Measurements from ENCODE around the gene NAA15.
"Not testable (repeated sequence)": the region's sequence is repeated elsewhere in the genome, so short reads cannot be mapped to it uniquely, and the experiment has no call there.

NAA15 gene

DNA sequence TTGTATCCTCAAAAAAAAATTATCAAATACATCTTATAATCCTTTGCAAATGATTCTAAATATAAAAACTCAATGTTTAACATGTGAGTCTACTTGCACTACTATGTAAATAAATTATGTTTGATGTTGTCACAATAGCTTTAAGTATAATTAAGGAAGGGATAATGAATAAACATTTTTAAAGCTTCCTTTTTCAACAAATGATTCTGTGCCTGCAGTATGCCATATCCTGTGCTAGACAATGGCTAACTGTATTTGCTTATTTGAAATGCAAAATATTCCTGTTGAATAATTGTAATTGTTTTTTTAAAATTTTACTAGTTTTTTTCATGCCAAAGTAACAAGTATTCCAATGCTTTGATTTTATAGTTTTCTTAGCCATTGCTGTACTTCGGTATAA is 60.0 kb downstream of the NAA15 start:
- DNase-seq (ENCODE audit: low spot score) = no peak

- DNase-seq (ENCODE audit: low spot score) = no peak
Measured at GRCh38 chr4:139367421-139368090, 66.3 kb downstream of the NAA15 start.

GRCh38 chr4:139368998-139369397 is 67.7 kb downstream of the NAA15 start:
- no peak for DNase-seq (ENCODE audit: low spot score)

DNA sequence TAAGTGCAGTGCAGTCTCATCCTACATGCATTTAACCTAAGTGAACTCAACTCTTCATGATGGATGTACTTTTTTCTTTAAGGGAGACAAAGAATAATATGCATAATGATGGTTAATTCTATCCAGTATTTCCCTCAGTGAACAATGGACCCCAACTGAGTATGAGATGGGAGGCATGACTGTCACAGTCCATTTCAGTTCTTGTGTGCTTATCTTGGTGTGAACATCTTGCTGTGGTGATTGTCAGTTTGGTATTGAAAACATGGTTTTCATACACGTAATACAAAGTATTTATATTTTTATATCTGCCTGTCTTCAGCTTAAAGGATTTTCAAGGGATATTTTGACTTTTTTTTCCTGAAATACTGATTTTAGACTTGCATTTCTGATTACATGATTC is 72.9 kb downstream of the NAA15 start:
- no peak for DNase-seq (ENCODE audit: low spot score)

GRCh38 chr4:139386421-139386820 is 85.1 kb downstream of the NAA15 start:
- no peak for DNase-seq (ENCODE audit: low spot score)

DNA sequence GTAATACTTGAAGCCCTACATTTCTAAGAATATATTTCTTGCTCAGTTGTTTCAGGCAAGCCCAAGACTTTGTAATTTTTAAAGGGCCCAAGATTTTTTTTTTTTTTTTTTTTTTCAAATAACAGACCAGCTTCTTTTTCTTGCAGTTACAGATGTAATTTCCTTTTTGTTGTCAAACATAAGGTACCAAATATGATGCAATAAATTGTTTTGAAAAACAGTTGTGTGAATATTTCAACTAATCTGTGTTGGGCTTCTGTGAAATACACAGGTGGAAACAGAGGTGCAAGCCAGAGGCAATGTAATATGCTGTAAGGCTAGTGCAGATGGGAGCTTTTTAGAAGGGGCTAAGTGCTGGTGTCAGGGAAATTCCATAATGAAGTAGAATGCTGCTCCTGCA is 87.8 kb downstream of the NAA15 start:
- no peak for DNase-seq (ENCODE audit: low spot score)

DNA sequence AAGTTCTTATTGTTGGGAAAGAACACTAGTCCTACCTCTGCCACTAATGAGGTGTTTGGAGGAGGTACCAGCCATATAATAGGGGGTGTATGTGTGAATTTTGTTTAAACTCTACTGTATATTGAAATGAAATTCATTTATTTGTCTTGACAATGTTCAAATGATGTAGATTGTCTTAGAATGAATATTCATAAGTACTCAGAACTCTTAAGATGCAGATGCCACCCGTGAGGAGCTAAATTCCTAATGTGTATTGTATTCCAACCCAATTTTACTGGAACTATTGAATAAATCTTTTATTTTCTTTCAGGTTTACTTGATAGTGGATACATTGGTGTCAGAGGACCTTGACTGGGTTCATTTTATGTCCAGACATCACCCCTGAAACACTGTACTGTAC is 88.7 kb downstream of the NAA15 start:
- DNase-seq (ENCODE audit: low spot score) = no peak

GRCh38 chr4:139391731-139392130 is 90.4 kb downstream of the NAA15 start:
- no peak for DNase-seq (ENCODE audit: low spot score)

- no peak for DNase-seq (ENCODE audit: low spot score)
Measured at GRCh38 chr4:139392797-139393196, 91.5 kb downstream of the NAA15 start.

DNA sequence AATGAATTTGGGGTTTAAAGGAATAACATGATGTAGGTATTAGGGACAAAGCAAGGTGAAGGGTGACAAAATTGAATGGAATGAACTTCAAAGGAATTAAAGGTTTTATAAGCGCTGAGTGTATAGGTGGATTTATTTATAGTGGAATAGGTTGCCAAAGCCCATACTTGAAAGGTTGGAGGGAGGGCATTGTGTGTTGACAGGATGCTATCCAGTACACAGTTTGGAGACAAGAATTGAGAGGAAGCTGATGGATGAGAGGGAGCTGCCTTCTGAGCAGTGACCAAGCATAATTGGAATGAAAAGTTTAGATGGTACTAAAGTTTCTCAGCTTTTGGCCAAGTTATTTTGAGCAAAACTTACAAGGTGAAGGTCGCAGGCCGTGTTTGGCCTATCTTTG is 100.1 kb downstream of the NAA15 start:
- no peak for DNase-seq (ENCODE audit: low spot score)

- DNase-seq (ENCODE audit: low spot score) = no peak
Measured at GRCh38 chr4:139402436-139402835, 101.1 kb downstream of the NAA15 start.

GRCh38 chr4:139403462-139403861 is 102.2 kb downstream of the NAA15 start:
- DNase-seq (ENCODE audit: low spot score) = no peak

DNA sequence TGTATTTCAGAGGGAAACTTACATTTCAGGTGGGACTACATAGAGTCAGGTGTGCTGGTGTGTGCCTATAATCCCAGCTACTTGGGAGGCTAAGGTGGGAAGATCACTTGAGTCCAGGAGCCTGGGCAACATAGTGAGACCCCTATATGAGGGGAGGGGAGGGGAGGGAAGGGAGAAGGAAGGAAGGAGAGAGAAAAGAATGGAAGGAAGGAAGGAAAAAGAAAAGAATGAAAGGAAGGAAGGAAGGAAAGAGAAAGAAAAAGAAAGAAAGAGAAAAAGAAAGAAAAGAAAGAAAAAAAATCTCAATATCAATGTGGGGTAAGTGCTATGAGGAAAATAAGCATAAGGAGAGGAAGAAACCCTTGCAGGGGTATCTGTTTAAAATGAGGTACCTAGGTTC is 109.0 kb downstream of the NAA15 start:
- DNase-seq (ENCODE audit: low spot score) = no peak

- not testable (repeated sequence) for DNase-seq (ENCODE audit: low spot score)
Measured at GRCh38 chr4:139414671-139415210, 113.4 kb downstream of the NAA15 start.

DNA sequence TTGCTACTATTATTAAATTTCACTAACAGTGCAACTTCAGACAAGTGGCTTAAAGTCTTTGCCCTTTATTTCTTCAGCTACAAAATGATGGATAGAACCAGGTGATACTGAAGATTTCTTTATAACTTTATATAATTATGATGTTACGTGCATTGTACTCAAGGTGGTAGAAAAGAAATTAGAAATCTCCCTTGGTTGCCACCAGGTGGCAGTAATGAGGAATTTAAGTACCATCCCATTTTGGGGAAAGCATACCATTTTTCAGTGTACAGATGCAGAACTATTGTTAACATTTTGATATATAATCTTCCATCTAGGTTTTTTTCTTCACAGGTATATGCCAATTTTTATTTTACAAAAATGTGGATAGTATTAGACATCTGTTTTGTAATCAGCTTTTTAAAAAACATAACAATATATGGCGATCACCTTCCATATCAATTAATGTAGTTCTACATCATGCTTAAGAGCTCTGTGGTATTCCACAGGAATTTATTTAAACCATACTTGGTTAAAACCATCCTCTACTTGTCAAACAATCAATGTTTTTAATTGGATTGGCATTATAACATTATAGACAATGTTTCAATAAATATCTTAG is 114.9 kb downstream of the NAA15 start:
- DNase-seq (ENCODE audit: low spot score) = no peak

DNA sequence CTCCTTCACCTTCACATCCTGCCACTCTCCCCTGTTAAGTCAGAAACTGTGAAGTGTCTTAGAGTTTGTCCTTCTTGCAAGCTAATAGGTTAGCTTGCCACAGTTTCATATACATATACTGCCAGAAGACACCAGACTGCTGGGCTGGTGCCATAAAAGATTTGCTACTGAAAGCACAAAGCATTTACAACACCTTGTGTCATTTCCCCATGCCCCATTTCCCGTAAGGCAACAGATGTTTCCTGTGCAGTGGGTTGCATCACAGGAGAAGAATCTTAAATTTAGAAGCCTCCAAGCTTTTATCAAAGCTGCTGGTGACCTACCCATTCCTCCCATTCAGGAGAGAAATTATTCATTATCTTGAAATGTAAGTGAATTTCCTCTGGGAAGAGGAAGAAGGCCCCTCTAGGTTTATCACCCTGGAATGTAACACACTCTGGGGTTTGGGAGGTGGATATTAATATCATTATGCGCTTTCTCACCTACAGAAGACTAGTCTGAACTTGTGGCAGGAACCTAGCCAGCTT is 118.1 kb downstream of the NAA15 start:
- DNase-seq (ENCODE audit: low spot score) = no peak

GRCh38 chr4:139420652-139421051 is 119.3 kb downstream of the NAA15 start:
- DNase-seq (ENCODE audit: low spot score) = no peak

DNA sequence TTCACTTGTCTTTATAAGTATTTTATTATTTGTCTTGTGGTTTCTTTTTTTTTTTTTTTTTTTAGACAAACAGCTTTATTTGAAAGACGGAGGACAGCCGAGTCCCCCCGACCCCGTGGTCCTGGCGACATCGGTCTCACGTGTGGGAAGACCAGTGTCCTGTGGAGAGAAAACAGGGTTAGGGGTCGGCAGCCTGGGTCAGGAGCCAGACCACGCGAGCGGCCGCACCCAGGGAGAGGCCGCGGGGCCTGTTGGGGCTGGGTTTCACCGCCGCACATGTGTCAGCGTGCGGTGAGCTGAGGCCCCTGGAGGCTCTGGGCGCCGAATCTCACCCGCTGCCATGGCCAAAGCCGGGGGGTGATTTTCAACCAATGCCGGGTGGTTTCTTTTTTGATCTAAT is 134.8 kb downstream of the NAA15 start:
- no peak for DNase-seq (ENCODE audit: low spot score)

DNA sequence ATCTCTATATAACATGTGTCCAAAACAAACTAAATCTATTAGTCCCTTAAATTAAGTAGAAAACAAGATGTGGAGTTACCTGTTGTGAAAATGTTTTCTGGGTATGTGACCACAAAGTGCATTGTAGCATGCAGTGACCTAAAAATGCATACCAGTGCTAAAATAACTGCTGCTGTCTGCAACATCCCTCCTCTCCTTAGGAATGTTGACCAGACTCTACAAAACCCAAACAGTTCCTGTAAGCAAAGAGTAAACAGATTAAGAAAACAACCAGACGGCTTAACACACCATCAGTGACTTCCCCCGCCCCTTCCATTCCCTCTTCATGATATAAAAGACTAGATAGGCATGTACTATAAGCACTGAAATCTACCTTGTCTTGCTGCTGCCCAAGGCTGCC is 136.8 kb downstream of the NAA15 start:
- no peak for DNase-seq (ENCODE audit: low spot score)

DNA sequence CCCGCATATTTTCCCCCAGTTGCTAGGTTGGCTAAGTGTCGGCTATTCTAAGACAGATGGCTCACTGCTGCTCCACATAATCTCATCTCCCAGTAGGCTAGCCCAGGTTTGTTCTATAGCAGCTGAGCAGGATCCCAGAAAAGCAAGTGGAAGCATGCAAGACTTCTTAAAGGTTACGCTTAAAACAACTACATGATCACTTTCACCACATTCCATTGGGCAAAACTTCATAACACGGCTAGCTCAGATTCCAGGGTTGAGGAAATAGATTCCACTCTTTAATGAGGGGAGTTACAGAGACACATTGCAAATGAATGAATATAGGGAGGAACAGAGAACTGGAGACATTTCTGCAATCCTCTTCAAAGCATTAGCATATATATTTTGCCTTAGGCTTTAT is 139.7 kb downstream of the NAA15 start:
- DNase-seq (ENCODE audit: low spot score) = no peak

DNA sequence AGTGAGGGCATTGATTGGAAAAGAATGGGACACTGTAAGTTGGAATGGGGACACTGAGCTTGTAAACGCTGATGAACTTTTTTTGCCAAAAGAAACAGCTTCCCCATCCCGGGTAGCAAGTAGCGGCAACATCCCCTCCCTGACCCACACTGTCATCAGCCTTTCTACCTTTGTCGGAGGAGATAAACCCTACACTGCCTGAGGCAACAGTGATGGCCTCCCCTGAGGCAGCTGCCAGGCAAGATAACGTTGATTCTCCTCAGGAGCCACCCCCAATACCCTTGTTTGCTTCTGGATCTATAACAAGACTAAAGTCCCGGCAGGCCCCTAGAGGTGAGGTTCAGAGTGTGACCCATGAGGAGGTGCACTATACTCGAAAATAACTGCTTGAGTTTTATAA is 142.4 kb downstream of the NAA15 start:
- DNase-seq (ENCODE audit: low spot score) = no peak

DNA sequence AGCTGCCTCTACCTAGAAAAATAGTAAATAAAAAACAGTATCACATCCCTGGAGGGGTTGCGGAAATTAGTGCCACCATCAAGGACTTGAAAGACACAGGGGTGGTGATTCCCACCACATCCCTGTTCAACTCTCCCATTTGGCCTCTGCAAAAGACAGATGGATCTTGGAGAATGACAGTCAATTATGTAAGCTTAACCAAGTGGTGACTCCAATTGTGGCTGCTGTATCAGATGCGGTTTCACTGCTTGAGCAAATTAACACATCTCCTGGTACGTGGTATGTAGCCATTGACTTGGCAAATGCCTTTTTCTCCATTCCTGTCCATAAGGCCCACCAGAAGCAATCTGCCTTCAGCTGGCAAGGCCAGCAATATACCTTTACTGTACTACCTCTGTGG is 143.6 kb downstream of the NAA15 start:
- not testable (repeated sequence) for DNase-seq (ENCODE audit: low spot score)

DNA sequence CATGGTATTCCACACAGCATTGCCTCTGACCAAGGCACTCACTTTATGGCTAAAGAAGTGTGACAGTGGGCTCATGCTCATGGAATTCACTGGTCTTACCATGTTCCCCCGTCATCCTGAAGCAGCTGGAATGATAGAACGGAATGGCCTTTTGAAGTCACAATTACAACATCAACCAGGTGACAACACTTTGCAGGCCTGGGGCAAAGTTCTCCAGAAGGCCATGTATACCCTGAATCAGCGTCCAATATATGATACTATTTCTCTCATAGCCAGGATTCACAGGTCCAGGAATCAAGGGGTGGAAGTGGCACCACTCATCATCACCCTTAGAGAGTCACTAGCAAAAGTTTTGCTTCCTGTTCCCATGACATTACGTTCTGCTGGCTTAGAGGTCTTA is 145.8 kb downstream of the NAA15 start:
- DNase-seq (ENCODE audit: low spot score) = not testable (repeated sequence)

DNA sequence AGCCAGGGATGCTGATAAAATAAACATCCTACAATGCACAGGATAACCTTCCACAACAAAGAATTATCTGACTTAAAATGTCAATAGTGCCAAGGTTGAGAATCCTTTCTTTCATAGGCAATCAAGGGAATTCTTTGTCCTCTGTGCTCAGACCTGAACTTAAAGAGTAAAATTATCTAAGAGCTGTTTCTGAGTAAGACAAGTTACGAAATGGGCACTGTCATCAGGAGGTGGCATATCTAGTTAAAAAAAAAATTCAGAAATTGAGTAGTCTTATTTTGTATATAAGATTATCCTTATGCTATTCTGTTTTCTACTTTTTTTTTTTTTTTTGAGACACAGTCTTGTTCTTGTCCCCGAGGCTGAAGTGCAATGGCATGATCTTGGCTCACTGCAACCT is 149.3 kb downstream of the NAA15 start:
- DNase-seq (ENCODE audit: low spot score) = no peak

Data from HuH-7.5 (cell line).